H1 (cell line): ENCODE data around the gene CD247. TPM values are rescaled to one million over a fixed set of nuclear protein-coding genes. Genes with fewer than 3 reads are reported as not detected.

ENCODE experiments used
- CTCF ChIA-PET: fragments of 300-600 bp; sonication (Branson Sonifier 250); formaldehyde crosslinking; loops from one replicate; lab custom pipeline; 2021; ENCODE audit not compliant: partially characterized antibody; lab: Charles Lee
- POLR2A ChIA-PET: fragments of 300-600 bp; sonication (Branson Sonifier 250); formaldehyde crosslinking; loops from one replicate; lab custom pipeline; 2021; ENCODE audit warnings: inconsistent platforms; ENCODE audit not compliant: partially characterized antibody; lab: Charles Lee
- DNase-seq, 2 experiments: peaks; one replicate each; pipeline versions ENCODE4 v3.0.0 to v3.0.0-alpha.2; 2010 to 2022; ENCODE audit warnings: low spot score in 2 of 2, low read depth in 1 of 2, mixed read lengths in 1 of 2
- FAIRE-seq: peaks from 2 replicates; lab custom pipeline; 2011; peaks lifted over from hg19 to GRCh38; lab: Jason Lieb, UNC
- H2AFZ ChIP-seq: 2 replicates; pipeline ENCODE4 v1.8.1; 2012; ENCODE audit warnings: low read length, inconsistent platforms
- H2AK5ac ChIP-seq: 2 replicates; pipeline ENCODE4 v1.6.1; 2013; ENCODE audit warnings: low read depth, low read length
- H2BK120ac ChIP-seq: replicated peaks from 2 replicates; pipeline ENCODE3; 2013; ENCODE audit warnings: low read depth, low read length, inconsistent platforms
- H2BK12ac ChIP-seq: 2 replicates; pipeline ENCODE4 v1.6.1; 2013; ENCODE audit warnings: low read depth, low read length
- H2BK15ac ChIP-seq: 2 replicates; pipeline ENCODE4 v1.6.1; 2013; ENCODE audit warnings: low read length
- H2BK20ac ChIP-seq: 2 replicates; pipeline ENCODE4 v1.6.1; 2013; ENCODE audit warnings: low read length
- H2BK5ac ChIP-seq: 2 replicates; pipeline ENCODE4 v1.6.1; 2013; ENCODE audit warnings: low read depth, low read length
- H3K14ac ChIP-seq: 2 replicates; pipeline ENCODE4 v1.6.1; 2013; ENCODE audit warnings: inconsistent platforms; ENCODE audit not compliant: insufficient read length
- H3K18ac ChIP-seq: 2 replicates; pipeline ENCODE4 v1.6.1; 2013; ENCODE audit warnings: low read length; ENCODE audit errors: extremely low read depth
- H3K23ac ChIP-seq: 2 replicates; pipeline ENCODE4 v1.6.1; 2013; ENCODE audit warnings: inconsistent platforms; ENCODE audit not compliant: insufficient read length
- H3K23me2 ChIP-seq: 2 replicates; pipeline ENCODE4 v1.6.1; 2013; ENCODE audit warnings: low read depth, low read length
- H3K27ac ChIP-seq: 2 replicates; pipeline ENCODE4 v1.6.1; 2011; ENCODE audit warnings: low read depth, low read length, inconsistent platforms
- H3K27me3 ChIP-seq, 4 experiments: replicated peaks in 1 of 4; 1 replicate in 1 of 4; 2 replicates in 3 of 4; pipeline versions ENCODE4 v1.6.1 to v1.8.1; 2011 to 2013; ENCODE audit warnings: low read length in 3 of 4, mild to moderate bottlenecking in 3 of 4, inconsistent platforms in 2 of 4, mixed read lengths in 2 of 4, moderate library complexity in 1 of 4; ENCODE audit not compliant: control insufficient read depth in 3 of 4, insufficient read depth in 3 of 4; ENCODE audit errors: extremely low read depth in 1 of 4
- H3K36me3 ChIP-seq, 4 experiments: 2 replicates each; pipeline versions ENCODE4 v1.6.1 to v1.8.1; 2011 to 2013; ENCODE audit warnings: mild to moderate bottlenecking in 4 of 4, low read length in 3 of 4, moderate library complexity in 2 of 4, control low read depth in 1 of 4, inconsistent platforms in 1 of 4; ENCODE audit not compliant: insufficient read depth in 4 of 4, control insufficient read depth in 2 of 4
- H3K4ac ChIP-seq: replicated peaks from 2 replicates; pipeline ENCODE3; 2013; ENCODE audit warnings: low read length, low read depth, mixed read lengths, inconsistent platforms; ENCODE audit not compliant: insufficient read length
- H3K4me1 ChIP-seq, 4 experiments: replicated peaks in 1 of 4; 1 replicate in 1 of 4; 2 replicates in 3 of 4; pipeline versions ENCODE4 v1.6.1 to v1.8.1; 2011 to 2013; ENCODE audit warnings: low read length in 3 of 4, inconsistent platforms in 2 of 4, mixed read lengths in 1 of 4; ENCODE audit not compliant: insufficient read depth in 4 of 4, control insufficient read depth in 3 of 4
- H3K4me2 ChIP-seq, 2 experiments: 2 replicates each; pipeline versions ENCODE4 v1.6.1 to v1.8.1; 2011 to 2013; ENCODE audit warnings: low read depth in 2 of 2, low read length in 2 of 2, control low read depth in 1 of 2, inconsistent platforms in 1 of 2, mild to moderate bottlenecking in 1 of 2; ENCODE audit not compliant: insufficient read depth in 1 of 2
- H3K4me3 ChIP-seq, 4 experiments: fragments of 200-600, 300-600 bp in 1 of 4; sonication (generic), shearing (Covaris generic), sonication (Bioruptor Twin) in 1 of 4; 2 replicates each; pipeline versions ENCODE4 v1.5.1 to v1.8.1; 2011 to 2016; ENCODE audit warnings: low read length in 4 of 4, low read depth in 3 of 4, control low read depth in 2 of 4, inconsistent platforms in 2 of 4, mild to moderate bottlenecking in 2 of 4, mixed read lengths in 1 of 4, moderate library complexity in 1 of 4; ENCODE audit not compliant: insufficient read depth in 2 of 4; ENCODE audit errors: extremely low read depth in 1 of 4
- H3K56ac ChIP-seq: replicated peaks from 2 replicates; pipeline ENCODE3; 2013; ENCODE audit warnings: low read depth, mild to moderate bottlenecking, mixed read lengths, low read length, inconsistent platforms; ENCODE audit not compliant: insufficient read length
- H3K79me1 ChIP-seq: 2 replicates; pipeline ENCODE4 v1.6.1; 2013; ENCODE audit warnings: low read depth, low read length, control low read depth
- H3K79me2 ChIP-seq, 2 experiments: 2 replicates each; pipeline versions ENCODE4 v1.6.1 to v1.8.1; 2012 to 2013; ENCODE audit warnings: low read length in 2 of 2, mild to moderate bottlenecking in 2 of 2, inconsistent platforms in 1 of 2; ENCODE audit not compliant: insufficient read depth in 2 of 2, control insufficient read depth in 1 of 2
- H3K9ac ChIP-seq, 4 experiments: replicated peaks in 1 of 4; 1 replicate in 1 of 4; 2 replicates in 3 of 4; pipeline versions ENCODE4 v1.6.1 to v1.8.1; 2011 to 2013; ENCODE audit warnings: low read depth in 3 of 4, low read length in 3 of 4, control low read depth in 2 of 4, mild to moderate bottlenecking in 2 of 4, moderate library complexity in 2 of 4, inconsistent platforms in 1 of 4; ENCODE audit errors: extremely low read depth in 1 of 4
- H3K9me3 ChIP-seq, 2 experiments: 2 replicates each; pipeline versions ENCODE4 v1.6.1 to v1.8.1; 2012 to 2013; ENCODE audit warnings: mild to moderate bottlenecking in 2 of 2, moderate library complexity in 2 of 2, control low read depth in 1 of 2, inconsistent platforms in 1 of 2, low read depth in 1 of 2, low read length in 1 of 2, mixed read lengths in 1 of 2; ENCODE audit not compliant: insufficient read depth in 2 of 2
- H4K20me1 ChIP-seq, 2 experiments: replicated peaks in 1 of 2; 2 replicates each; pipeline versions ENCODE3 to v1.8.1; 2011 to 2013; ENCODE audit warnings: inconsistent platforms in 2 of 2, low read length in 2 of 2, mild to moderate bottlenecking in 1 of 2; ENCODE audit not compliant: insufficient read depth in 2 of 2, control insufficient read depth in 1 of 2
- H4K5ac ChIP-seq: 2 replicates; pipeline ENCODE4 v1.6.1; 2013; ENCODE audit warnings: low read length, low read depth, mixed read lengths, inconsistent platforms; ENCODE audit not compliant: insufficient read length
- H4K8ac ChIP-seq: 2 replicates; pipeline ENCODE4 v1.8.0; 2013; ENCODE audit warnings: mild to moderate bottlenecking, moderate library complexity, low read length, inconsistent platforms; ENCODE audit not compliant: insufficient read depth; ENCODE audit errors: extremely low read depth
- H4K91ac ChIP-seq: replicated peaks from 2 replicates; pipeline ENCODE3; 2013; ENCODE audit warnings: low read length, mixed read lengths, inconsistent platforms; ENCODE audit not compliant: insufficient read length
- CEBPB ChIP-seq: IDR thresholded peaks from 2 replicates; pipeline ENCODE4 v1.6.1; 2012; ENCODE audit warnings: low read depth, low read length
- CREB1 ChIP-seq: IDR thresholded peaks from 2 replicates; pipeline ENCODE4 v1.6.1; 2012; ENCODE audit warnings: inconsistent platforms
- CTBP2 ChIP-seq: IDR thresholded peaks from 2 replicates; pipeline ENCODE4 v1.7.0; 2011; ENCODE audit warnings: borderline replicate concordance, mild to moderate bottlenecking, moderate library complexity, mixed read lengths, low read length; ENCODE audit not compliant: insufficient read depth, insufficient read length
- EZH2 ChIP-seq: fragments of 200-600 bp; sonication (generic); IDR thresholded peaks from 2 replicates; pipeline ENCODE4 v1.7.1; 2012; ENCODE audit warnings: low read depth, mild to moderate bottlenecking, moderate library complexity, low read length, inconsistent platforms; ENCODE audit not compliant: severe bottlenecking
- JUN ChIP-seq: IDR thresholded peaks from 2 replicates; pipeline ENCODE4 v1.6.1; 2011; ENCODE audit warnings: low read depth, mild to moderate bottlenecking, improper control_type of control experiment, low read length
- KDM1A ChIP-seq: fragments of 200-600, 300-600 bp; sonication (generic); IDR thresholded peaks from 2 replicates; pipeline ENCODE4 v1.7.1; 2016; ENCODE audit warnings: mild to moderate bottlenecking, low read length, borderline replicate concordance
- NRF1 ChIP-seq: IDR thresholded peaks from 2 replicates; pipeline ENCODE4 v1.6.1; 2011; ENCODE audit warnings: mild to moderate bottlenecking, low read depth, low read length, improper control_type of control experiment
- RAD21 ChIP-seq, 2 experiments: IDR thresholded peaks in 1 of 2; conservative IDR thresholded peaks in 1 of 2; 2 replicates each; pipeline ENCODE4 v1.6.1; 2011; ENCODE audit warnings: low read depth in 2 of 2, low read length in 2 of 2, improper control_type of control experiment in 1 of 2, inconsistent platforms in 1 of 2, mild to moderate bottlenecking in 1 of 2, moderate library complexity in 1 of 2
- RFX5 ChIP-seq: IDR thresholded peaks from 2 replicates; pipeline ENCODE4 v1.6.1; 2011; ENCODE audit warnings: low read depth, low read length, improper control_type of control experiment, borderline replicate concordance
- SAP30 ChIP-seq: fragments of 300-600 bp; sonication (generic); IDR thresholded peaks from 2 replicates; pipeline ENCODE4 v1.7.1; 2012; ENCODE audit warnings: low read length, moderate library complexity, mild to moderate bottlenecking, inconsistent platforms; ENCODE audit not compliant: insufficient read depth, insufficient replicate concordance
- SP4 ChIP-seq: IDR thresholded peaks from 2 replicates; pipeline ENCODE4 v1.6.1; 2012; ENCODE audit warnings: low read length, inconsistent platforms
- TAF1 ChIP-seq: IDR thresholded peaks from 2 replicates; pipeline ENCODE4 v1.6.1; 2011; ENCODE audit warnings: mild to moderate bottlenecking, low read depth, low read length
- WGBS, 2 experiments: shearing (Covaris generic) in 1 of 2; methylation state at CpG; one replicate each; pipeline versions ENCODE4 v1.1.6 to v1.1.7; 2013 to 2015; ENCODE audit warnings: low lambda C conversion rate in 2 of 2, mixed read lengths in 2 of 2, inconsistent platforms in 1 of 2, low coverage in 1 of 2, missing lambda C conversion rate in 1 of 2; ENCODE audit not compliant: insufficient replicate concordance in 2 of 2, insufficient coverage in 1 of 2, insufficient read length in 1 of 2; ENCODE audit errors: extremely low coverage in 1 of 2, missing lambda C conversion rate in 1 of 2; 5-methylcytosine and 5-hydroxymethylcytosine counted together
- polyA plus RNA-seq, 7 experiments: library from polyadenylated mRNA; depleted of rRNA in 3 of 7; stranded (reverse) in 5 of 7; unstranded in 2 of 7; fragments of >200 nt in 5 of 7; fragments of 200-250 nt in 2 of 7; gene quantifications; 1 replicate in 5 of 7; 2 replicates in 1 of 7; 4 replicates in 1 of 7; pipeline versions ENCODE4 v1.2.1 to v1.2.3, GENCODE V29; 2011 to 2013; ENCODE audit warnings: missing spikeins in 2 of 7, mixed read lengths in 2 of 7
- total RNA-seq: library from RNA; stranded (reverse); fragmentation: NEBNext Ultra II Directional; extraction: Animal tissue kit (Norgen Biotek cat#: 25700); gene quantifications from 2 replicates; pipeline ENCODE4 v1.2.1, GENCODE V29; 2021
- TF ChIP-seq, protein P1 (sequence below): IDR thresholded peaks from 2 replicates; pipeline ENCODE4 v1.6.1; 2012; ENCODE audit warnings: inconsistent platforms
- TF ChIP-seq, protein P2 (sequence below): IDR thresholded peaks from 2 replicates; pipeline ENCODE4 v1.6.1; 2011; ENCODE audit warnings: low read depth, mild to moderate bottlenecking, low read length; ENCODE audit not compliant: insufficient read depth

Gene CD247
- total and polyA plus RNA-seq, 2 of the 8 experiments (the other 6 are each of a cell fraction or from before 2014, with no cell fraction given): 2.0 to 2.2 TPM

DNA sequence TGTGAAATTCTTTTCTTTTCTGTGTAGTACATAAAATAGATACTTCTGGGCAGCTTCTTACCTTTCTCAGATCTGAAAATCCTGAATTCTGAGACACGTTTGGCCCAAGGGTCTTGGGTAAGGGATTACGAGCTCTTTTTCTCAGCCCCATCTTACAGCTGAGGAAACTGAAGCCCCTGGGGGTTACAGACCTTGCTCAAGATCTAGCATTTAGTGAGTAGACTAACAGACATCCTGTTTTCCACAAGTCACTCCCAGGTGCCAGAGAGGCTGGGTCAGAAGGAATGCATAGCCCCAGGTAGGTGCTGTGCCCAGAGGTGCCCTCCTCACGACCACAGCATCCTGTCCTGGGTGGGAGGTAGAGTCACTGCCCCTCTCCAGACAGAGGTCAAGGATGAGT, 48.4 kb upstream of the CD247 start:
- Histone ChIP-seq H4K5ac (no peak overlapping the region), H2AK5ac (no peak overlapping the region), H3K79me2 (no peaks in the 10 kb centered on the region), H2BK12ac (no peak overlapping the region), H4K8ac (no peak overlapping the region), H3K36me3 (no peaks in the 10 kb centered on the region), H3K4me1 (no peaks in the 10 kb centered on the region), H2BK15ac (no peak overlapping the region), H3K4me3 (no peak overlapping the region), H3K27me3 (no peaks in the 10 kb centered on the region), H2AFZ (no peak overlapping the region), H3K4ac (no peak overlapping the region), H3K79me1 (no peaks in the 10 kb centered on the region), H3K23ac (no peak overlapping the region), H2BK5ac (no peak overlapping the region), H3K14ac (no peak overlapping the region), H3K18ac (no peak overlapping the region), H4K20me1 (no peaks in the 10 kb centered on the region), H3K9me3 (no peaks in the 10 kb centered on the region), H3K23me2 (no peaks in the 10 kb centered on the region; the same call in 1 of the 2 replicates), H3K56ac (no peak overlapping the region), H2BK20ac (no peak overlapping the region), H2BK120ac (no peak overlapping the region), H3K27ac (no peak overlapping the region), H3K9ac (no peak overlapping the region), H3K4me2 (no peak overlapping the region), H4K91ac (no peak overlapping the region)
- ChIA-PET CTCF (interaction anchor here (0.8 to 3.8 kb wide), 4 partner anchors 10 to 166 kb away, joined by 3 to 38 read pairs (median 5); no protein-coding TSS in a partner anchor), POLR2A (no interaction called here)
- DNase-seq (no peak), FAIRE-seq (no peak)
- WGBS, 2 experiments: 92% methylated on average over 3 of the region's 3 CpGs; no CpG with 5 or more reads in 1 of the 2 experiments
- TF ChIP-seq EZH2 (no peak), CREB1 (no peak), NRF1 (no peak), RAD21 (IDR thresholded peaks at IDR 0.05 in 1 of 2, conservative IDR thresholded peaks at IDR 0.05 in 1 of 2; ENCODE audit: low read depth in 2 of 2, low read length in 2 of 2) (no peak), TAF1 (no peak), RFX5 (no peak), KDM1A (no peak), SP4 (no peak), CEBPB (no peak), CTBP2 (no peak), SAP30 (no peak), JUN (no peak)
- TF ChIP-seq, protein P1, sequence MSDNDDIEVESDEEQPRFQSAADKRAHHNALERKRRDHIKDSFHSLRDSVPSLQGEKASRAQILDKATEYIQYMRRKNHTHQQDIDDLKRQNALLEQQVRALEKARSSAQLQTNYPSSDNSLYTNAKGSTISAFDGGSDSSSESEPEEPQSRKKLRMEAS: no peak
- TF ChIP-seq, protein P2, sequence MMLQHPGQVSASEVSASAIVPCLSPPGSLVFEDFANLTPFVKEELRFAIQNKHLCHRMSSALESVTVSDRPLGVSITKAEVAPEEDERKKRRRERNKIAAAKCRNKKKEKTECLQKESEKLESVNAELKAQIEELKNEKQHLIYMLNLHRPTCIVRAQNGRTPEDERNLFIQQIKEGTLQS: no peak
